ENCODE data around the gene UBXN10. TPM values are rescaled to one million over a fixed set of nuclear protein-coding genes. Genes with fewer than 3 reads are reported as not detected.

UBXN10 gene
- total RNA-seq, 1 donor from 2014 or later = 0.09 TPM

DNA sequence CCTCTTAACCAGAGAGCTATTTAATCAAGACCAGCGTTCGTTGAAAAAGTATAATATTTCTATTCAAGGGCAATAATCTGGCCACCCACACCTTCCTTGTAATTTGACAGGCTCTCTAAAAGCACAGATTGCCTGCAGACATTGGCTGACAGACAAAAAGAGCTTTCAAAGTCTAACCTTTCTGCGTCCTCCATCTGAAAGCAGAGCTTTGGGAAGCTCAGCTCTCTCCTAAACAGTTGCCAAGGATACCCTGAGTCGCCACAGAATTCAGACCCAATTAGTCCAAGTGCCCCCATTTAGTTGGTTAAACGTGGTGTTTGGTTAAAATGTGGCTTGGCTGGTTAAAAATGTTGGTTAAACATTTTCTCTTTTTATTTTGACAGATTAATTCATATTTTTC lies 34.1 kb downstream of the UBXN10 start:
- no peak overlapping the region for H3K27ac Mint-ChIP-seq (ENCODE audit: unreplicated experiment)
- no peak for FAIRE-seq
- no peak overlapping the region for H3K4me3 ChIP-seq (ENCODE audit: insufficient read depth, low read depth, low read length)
- H3K36me3 Mint-ChIP-seq (ENCODE audit: low read depth, unreplicated experiment) = no peaks in the 10 kb centered on the region
- H3K9me3 ChIP-seq (ENCODE audit: insufficient read depth, low read depth, low read length) = no peaks in the 10 kb centered on the region
- H3K9ac ChIP-seq (ENCODE audit: low read length) = no peak overlapping the region
- no peak overlapping the region for H3K4me3 Mint-ChIP-seq (ENCODE audit: unreplicated experiment)
- no peaks in the 10 kb centered on the region for H3K79me2 ChIP-seq (ENCODE audit: insufficient read depth, low read length)
- no peaks in the 10 kb centered on the region for H3K36me3 ChIP-seq (ENCODE audit: insufficient read depth, low read length)
- H4K20me1 ChIP-seq (ENCODE audit: insufficient read depth, low read length) = no peaks in the 10 kb centered on the region
- H3K27me3 Mint-ChIP-seq (ENCODE audit: low read depth, unreplicated experiment) = peaks cover 45% of the 10 kb centered on the region
- no peaks in the 10 kb centered on the region for H3K4me1 Mint-ChIP-seq (ENCODE audit: low read depth, unreplicated experiment)
- no peak for TF ChIP-seq EZH2 (IDR thresholded peaks at IDR 0.05; ENCODE audit: insufficient read depth, low read length)
- TF ChIP-seq, protein P1, sequence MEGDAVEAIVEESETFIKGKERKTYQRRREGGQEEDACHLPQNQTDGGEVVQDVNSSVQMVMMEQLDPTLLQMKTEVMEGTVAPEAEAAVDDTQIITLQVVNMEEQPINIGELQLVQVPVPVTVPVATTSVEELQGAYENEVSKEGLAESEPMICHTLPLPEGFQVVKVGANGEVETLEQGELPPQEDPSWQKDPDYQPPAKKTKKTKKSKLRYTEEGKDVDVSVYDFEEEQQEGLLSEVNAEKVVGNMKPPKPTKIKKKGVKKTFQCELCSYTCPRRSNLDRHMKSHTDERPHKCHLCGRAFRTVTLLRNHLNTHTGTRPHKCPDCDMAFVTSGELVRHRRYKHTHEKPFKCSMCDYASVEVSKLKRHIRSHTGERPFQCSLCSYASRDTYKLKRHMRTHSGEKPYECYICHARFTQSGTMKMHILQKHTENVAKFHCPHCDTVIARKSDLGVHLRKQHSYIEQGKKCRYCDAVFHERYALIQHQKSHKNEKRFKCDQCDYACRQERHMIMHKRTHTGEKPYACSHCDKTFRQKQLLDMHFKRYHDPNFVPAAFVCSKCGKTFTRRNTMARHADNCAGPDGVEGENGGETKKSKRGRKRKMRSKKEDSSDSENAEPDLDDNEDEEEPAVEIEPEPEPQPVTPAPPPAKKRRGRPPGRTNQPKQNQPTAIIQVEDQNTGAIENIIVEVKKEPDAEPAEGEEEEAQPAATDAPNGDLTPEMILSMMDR (IDR thresholded peaks at IDR 0.05; ENCODE audit: insufficient read depth, low read depth, low read length) = no peak
- H3K27ac ChIP-seq (ENCODE audit: low read depth, low read length) = no peak overlapping the region
- no peak overlapping the region for H2AFZ ChIP-seq (ENCODE audit: low read depth, low read length)
- DNase-seq (ENCODE audit: low read depth) = no peak
- peaks cover 48% of the 10 kb centered on the region for H3K27me3 ChIP-seq (ENCODE audit: insufficient read depth, low read length)
- H3K4me1 ChIP-seq (ENCODE audit: insufficient read depth, low read length) = no peaks in the 10 kb centered on the region
- H3K4me2 ChIP-seq (ENCODE audit: low read length) = no peak overlapping the region
- H3K9me3 Mint-ChIP-seq (ENCODE audit: unreplicated experiment) = no peaks in the 10 kb centered on the region

DNA sequence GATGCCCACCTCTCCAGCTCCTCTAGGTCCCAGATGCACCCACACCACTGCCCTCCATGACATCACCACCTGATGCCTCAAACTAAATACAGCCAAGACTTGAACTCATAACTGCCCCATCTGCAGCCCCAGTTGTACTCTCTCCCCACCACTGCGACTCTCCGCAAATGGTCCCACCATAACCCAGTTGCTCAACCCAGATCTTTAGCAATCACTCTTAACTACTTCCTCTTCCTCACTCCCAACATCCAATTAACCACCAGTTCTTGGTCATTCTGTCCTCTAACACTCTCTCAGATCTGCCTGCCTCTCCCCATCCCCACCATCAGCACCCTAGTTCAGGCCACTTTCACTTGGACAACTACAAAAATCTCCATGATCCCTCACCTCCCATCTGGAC lies 37.2 kb downstream of the UBXN10 start:
- Histone ChIP-seq H3K4me3 (ENCODE audit: insufficient read depth, low read depth, low read length) (no peak overlapping the region), H3K4me1 (ENCODE audit: insufficient read depth, low read length) (no peaks in the 10 kb centered on the region), H3K27ac (ENCODE audit: low read depth, low read length) (no peak overlapping the region), H3K36me3 (ENCODE audit: insufficient read depth, low read length) (no peaks in the 10 kb centered on the region), H3K9ac (ENCODE audit: low read length) (no peak overlapping the region), H2AFZ (ENCODE audit: low read depth, low read length) (no peak overlapping the region), H3K4me2 (ENCODE audit: low read length) (no peak overlapping the region), H3K27me3 (ENCODE audit: insufficient read depth, low read length) (peaks cover 59% of the 10 kb centered on the region), H3K79me2 (ENCODE audit: insufficient read depth, low read length) (no peaks in the 10 kb centered on the region), H4K20me1 (ENCODE audit: insufficient read depth, low read length) (no peaks in the 10 kb centered on the region), H3K9me3 (ENCODE audit: insufficient read depth, low read depth, low read length) (no peaks in the 10 kb centered on the region)
- Mint-ChIP-seq H3K4me1 (ENCODE audit: low read depth, unreplicated experiment) (no peaks in the 10 kb centered on the region), H3K27ac (ENCODE audit: unreplicated experiment) (no peak overlapping the region), H3K27me3 (ENCODE audit: low read depth, unreplicated experiment) (peaks cover 47% of the 10 kb centered on the region), H3K4me3 (ENCODE audit: unreplicated experiment) (no peak overlapping the region), H3K9me3 (ENCODE audit: unreplicated experiment) (peaks cover 4% of the 10 kb centered on the region), H3K36me3 (ENCODE audit: low read depth, unreplicated experiment) (no peaks in the 10 kb centered on the region)
- TF ChIP-seq, protein P1 (IDR thresholded peaks at IDR 0.05; ENCODE audit: insufficient read depth, low read depth, low read length) = no peak
- no peak for TF ChIP-seq EZH2 (IDR thresholded peaks at IDR 0.05; ENCODE audit: insufficient read depth, low read length)
- FAIRE-seq (no peak), DNase-seq (ENCODE audit: low read depth) (no peak)

DNA sequence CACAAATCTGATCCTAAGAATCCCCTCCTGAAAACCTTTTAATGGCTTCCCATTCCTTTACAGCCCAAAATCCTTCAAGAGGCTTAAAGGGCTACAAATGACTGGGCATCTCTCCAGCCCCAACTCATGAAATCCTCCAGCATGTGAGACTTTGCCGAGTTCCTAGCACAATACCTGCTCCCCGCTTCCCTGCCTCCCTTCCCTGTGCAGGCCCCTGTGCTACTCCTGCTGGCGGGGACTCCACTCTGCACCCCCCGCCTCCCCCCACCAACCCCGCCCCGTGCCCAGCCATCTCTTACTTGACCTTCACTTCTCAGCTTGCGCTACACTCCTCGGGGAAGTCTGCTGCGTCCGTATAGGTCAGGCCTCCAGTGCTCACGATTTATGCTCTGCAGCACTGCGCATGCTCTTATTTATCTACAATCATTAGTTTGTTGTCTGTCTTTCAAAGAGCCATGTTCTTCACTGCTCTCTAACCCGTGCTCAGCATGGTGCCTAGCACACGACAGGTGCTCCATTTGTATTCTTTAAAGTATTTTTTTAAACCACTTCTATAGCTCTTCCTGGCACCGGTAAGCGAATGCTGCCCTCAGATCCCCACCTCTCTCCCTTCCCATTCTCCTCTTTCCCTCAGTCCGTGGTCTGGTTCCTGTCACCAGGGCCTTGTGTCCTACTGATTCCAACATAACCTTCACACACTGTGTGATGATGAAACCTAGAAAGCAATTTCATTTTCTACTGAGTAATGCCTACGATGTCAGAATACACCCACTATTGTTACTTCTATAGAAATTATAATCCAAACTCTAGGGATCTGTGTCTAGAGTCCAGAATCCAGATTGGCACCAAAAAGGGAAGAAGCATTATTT lies 37.9 kb downstream of the UBXN10 start:
- no peak overlapping the region for H3K9ac ChIP-seq (ENCODE audit: low read length)
- no peak for FAIRE-seq
- H4K20me1 ChIP-seq (ENCODE audit: insufficient read depth, low read length) = no peaks in the 10 kb centered on the region
- Mint-ChIP-seq H3K4me1 (ENCODE audit: low read depth, unreplicated experiment) (no peaks in the 10 kb centered on the region), H3K9me3 (ENCODE audit: unreplicated experiment) (peaks cover 4% of the 10 kb centered on the region), H3K27ac (ENCODE audit: unreplicated experiment) (no peak overlapping the region), H3K36me3 (ENCODE audit: low read depth, unreplicated experiment) (no peaks in the 10 kb centered on the region), H3K27me3 (ENCODE audit: low read depth, unreplicated experiment) (peaks cover 53% of the 10 kb centered on the region), H3K4me3 (ENCODE audit: unreplicated experiment) (no peak overlapping the region)
- no peak overlapping the region for H3K27ac ChIP-seq (ENCODE audit: low read depth, low read length)
- no peaks in the 10 kb centered on the region for H3K36me3 ChIP-seq (ENCODE audit: insufficient read depth, low read length)
- no peak overlapping the region for H3K4me3 ChIP-seq (ENCODE audit: insufficient read depth, low read depth, low read length)
- no peaks in the 10 kb centered on the region for H3K4me1 ChIP-seq (ENCODE audit: insufficient read depth, low read length)
- H3K4me2 ChIP-seq (ENCODE audit: low read length) = no peak overlapping the region
- DNase-seq (ENCODE audit: low read depth) = no peak
- H3K27me3 ChIP-seq (ENCODE audit: insufficient read depth, low read length) = peaks cover 64% of the 10 kb centered on the region
- H3K79me2 ChIP-seq (ENCODE audit: insufficient read depth, low read length) = no peaks in the 10 kb centered on the region
- no peak for TF ChIP-seq EZH2 (IDR thresholded peaks at IDR 0.05; ENCODE audit: insufficient read depth, low read length)
- TF ChIP-seq, protein P1 (IDR thresholded peaks at IDR 0.05; ENCODE audit: insufficient read depth, low read depth, low read length) = no peak
- H3K9me3 ChIP-seq (ENCODE audit: insufficient read depth, low read depth, low read length) = no peaks in the 10 kb centered on the region
- H2AFZ ChIP-seq (ENCODE audit: low read depth, low read length) = no peak overlapping the region

All from astrocyte (in vitro differentiated cells and primary cell).